ENCODE data around the gene VASH2.
"Not testable (repeated sequence)": the region's sequence is repeated elsewhere in the genome, so short reads cannot be mapped to it uniquely, and the experiment has no call there.

The VASH2 gene

DNA sequence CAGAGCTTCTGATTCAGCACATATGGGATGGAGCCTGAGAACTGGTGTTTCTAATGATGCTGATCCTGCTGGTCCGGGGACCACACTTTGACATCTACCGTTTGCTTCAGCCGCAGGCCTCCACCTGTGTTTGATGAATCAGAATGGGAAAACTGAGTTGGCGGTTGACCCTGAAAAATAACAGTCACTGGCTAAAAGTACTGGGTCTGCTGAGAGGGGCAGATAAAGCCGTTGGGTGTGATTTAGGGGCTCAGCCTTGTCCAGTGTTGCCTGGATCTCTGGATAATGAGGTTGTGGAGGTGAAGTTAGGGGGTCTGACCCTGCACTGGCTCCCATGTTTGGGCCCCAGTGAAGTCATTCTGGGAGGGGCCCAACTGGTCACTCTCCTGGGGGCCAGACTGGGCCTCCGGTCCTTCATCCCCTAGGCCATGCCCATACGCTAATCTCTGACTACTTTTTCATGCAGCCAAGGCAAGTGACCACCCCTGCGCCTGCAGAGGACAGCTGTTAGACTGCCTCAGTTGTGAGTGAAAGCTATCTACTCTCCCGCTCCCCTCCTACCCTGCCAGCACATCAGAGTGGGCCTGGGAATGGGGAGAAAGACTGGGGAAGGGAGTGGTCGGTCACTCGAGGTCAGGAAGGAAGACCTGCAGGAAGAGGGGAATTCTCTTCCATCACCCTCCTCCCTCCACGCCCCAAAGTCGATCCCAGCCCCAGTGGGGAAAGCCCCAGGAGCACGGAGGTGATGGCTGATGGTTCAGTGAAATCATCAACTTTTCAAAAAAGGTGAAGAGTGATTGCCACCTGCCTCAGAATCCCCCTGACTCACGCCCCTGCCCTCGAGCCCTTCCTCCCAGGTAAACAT is 27.7 kb downstream of the VASH2 start:
- Mint-ChIP-seq H3K36me3 (ENCODE audit: low read depth) (no peaks in the 10 kb centered on the region), H3K27me3 (ENCODE audit: low read depth) (no peaks in the 10 kb centered on the region), H3K4me3 (no peak overlapping the region), H3K9me3 (no peaks in the 10 kb centered on the region), H3K4me1 (ENCODE audit: low read depth) (peaks cover 8% of the 10 kb centered on the region), H3K27ac (no peak overlapping the region)

DNA sequence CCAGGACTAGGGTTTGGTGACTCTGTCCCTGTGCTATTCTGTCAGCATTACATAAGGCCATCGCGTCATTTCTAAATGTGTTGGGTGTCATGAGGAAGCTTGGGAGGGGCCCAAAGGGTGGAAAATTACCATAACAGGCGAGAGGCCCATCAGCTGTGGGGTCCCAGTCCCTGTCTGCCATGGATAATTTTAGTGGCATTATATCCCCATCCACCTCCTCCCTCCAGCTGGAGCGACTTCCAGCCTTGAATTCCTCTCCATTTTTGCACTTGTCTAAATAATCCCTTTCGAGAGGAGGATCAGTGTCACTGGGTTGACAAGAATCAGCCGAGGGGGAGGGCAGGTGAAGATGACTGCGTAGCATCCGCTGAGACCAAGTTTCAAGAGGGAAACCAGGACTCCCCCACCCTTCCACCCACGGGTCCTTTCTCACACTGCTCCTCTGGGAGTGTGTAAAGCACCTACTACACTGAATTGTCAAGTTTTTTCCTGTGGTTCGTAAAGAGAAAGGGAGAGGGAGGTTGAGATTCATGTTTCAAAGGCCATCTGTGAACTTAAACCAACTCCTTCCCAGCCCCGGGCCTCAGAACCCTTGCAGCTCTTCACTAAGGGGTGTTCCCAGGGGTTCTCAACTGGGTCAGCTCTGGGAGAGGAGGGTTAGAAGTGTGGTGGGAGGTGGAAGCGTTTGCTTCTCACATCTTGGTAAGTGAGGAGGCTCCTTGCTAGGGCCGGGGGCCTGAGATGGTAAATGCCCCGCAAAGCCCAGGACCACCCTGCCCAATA is 29.2 kb downstream of the VASH2 start:
- Mint-ChIP-seq H3K27ac (no peak overlapping the region), H3K27me3 (ENCODE audit: low read depth) (no peaks in the 10 kb centered on the region), H3K4me1 (ENCODE audit: low read depth) (peaks cover 10% of the 10 kb centered on the region), H3K4me3 (no peak overlapping the region), H3K9me3 (no peaks in the 10 kb centered on the region), H3K36me3 (ENCODE audit: low read depth) (no peaks in the 10 kb centered on the region)

DNA sequence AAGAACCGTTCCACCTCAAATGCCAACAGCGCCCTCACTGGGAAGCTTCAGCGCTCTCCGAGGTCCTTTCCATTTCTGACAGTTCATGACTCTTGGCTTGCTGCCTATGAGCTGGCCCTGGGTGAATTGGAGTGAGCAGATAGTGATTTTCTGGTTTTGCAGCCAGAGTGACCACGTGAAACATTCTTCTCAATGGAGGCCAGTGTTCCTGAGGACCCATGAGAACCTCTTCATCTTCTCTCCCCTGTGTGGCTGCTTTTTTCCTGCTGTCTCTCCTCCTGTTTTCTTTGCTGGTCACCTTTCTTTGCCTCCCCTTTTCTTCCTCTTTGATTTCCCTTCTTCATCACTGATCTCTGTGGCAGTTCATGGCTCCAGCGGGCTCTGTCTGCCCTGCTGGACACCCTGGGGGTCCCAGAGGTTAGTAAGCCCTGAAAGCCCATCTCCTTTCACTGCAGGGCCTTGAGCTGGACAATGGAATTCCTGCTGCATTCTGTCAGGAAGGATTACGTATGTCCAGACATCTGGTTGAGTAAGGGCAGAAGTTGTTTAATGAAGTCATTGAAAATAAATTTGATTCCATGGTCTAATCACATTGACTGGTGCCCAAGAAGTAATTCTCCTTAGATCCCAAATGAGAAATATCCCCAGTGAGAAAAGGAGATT is 29.9 kb downstream of the VASH2 start:
- peaks cover 10% of the 10 kb centered on the region for H3K4me1 Mint-ChIP-seq (ENCODE audit: low read depth)

DNA sequence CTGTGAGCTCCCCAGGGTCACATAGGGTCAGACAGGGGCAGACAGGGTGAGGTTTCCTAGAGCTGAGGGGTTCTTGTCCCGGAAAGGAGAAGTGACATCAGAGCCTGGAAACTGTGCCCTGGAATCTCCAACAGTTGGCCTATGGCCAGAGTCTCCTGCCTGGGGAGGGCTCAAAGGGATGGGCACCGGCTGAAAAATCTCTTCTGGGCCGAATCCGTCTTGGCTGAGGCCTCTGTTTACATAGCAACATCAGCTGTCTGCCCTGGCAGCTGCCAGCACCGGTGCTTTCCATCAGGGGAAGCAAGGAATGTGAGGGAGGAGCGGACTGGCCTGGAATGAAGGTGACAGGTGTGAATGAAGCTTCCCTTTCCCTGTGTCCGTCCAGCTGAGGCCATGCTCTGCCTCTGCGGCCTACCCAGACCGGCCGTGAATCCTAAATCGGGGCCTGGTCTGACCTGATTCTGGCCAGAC is 30.7 kb downstream of the VASH2 start:
- Mint-ChIP-seq H3K4me1 (ENCODE audit: low read depth) (peaks cover 10% of the 10 kb centered on the region), H3K27me3 (ENCODE audit: low read depth) (no peaks in the 10 kb centered on the region), H3K27ac (no peak overlapping the region), H3K36me3 (ENCODE audit: low read depth) (no peaks in the 10 kb centered on the region), H3K9me3 (no peaks in the 10 kb centered on the region), H3K4me3 (no peak overlapping the region)

More for the DNA sequence above, 29.9 kb downstream of the VASH2 start:
- Mint-ChIP-seq H3K27me3 (ENCODE audit: low read depth) (no peaks in the 10 kb centered on the region), H3K27ac (no peak overlapping the region), H3K4me3 (no peak overlapping the region), H3K36me3 (ENCODE audit: low read depth) (no peaks in the 10 kb centered on the region), H3K9me3 (no peaks in the 10 kb centered on the region)

GRCh38 chr1:212981571-212982328 is 31.4 kb downstream of the VASH2 start:
- no peaks in the 10 kb centered on the region for H3K27me3 Mint-ChIP-seq (ENCODE audit: low read depth)
- H3K4me3 Mint-ChIP-seq = no peak overlapping the region
- H3K36me3 Mint-ChIP-seq (ENCODE audit: low read depth) = peaks cover 1% of the 10 kb centered on the region
- H3K27ac Mint-ChIP-seq = peak overlapping the region; percentile 29
- no peaks in the 10 kb centered on the region for H3K9me3 Mint-ChIP-seq
- H3K4me1 Mint-ChIP-seq (ENCODE audit: low read depth) = peaks cover 10% of the 10 kb centered on the region

GRCh38 chr1:212982430-212983152 is 32.2 kb downstream of the VASH2 start:
- H3K4me1 Mint-ChIP-seq (ENCODE audit: low read depth) = peaks cover 10% of the 10 kb centered on the region
- H3K9me3 Mint-ChIP-seq = no peaks in the 10 kb centered on the region
- H3K27me3 Mint-ChIP-seq (ENCODE audit: low read depth) = no peaks in the 10 kb centered on the region
- H3K36me3 Mint-ChIP-seq (ENCODE audit: low read depth) = peaks cover 2% of the 10 kb centered on the region
- no peak overlapping the region for H3K4me3 Mint-ChIP-seq
- no peak overlapping the region for H3K27ac Mint-ChIP-seq

DNA sequence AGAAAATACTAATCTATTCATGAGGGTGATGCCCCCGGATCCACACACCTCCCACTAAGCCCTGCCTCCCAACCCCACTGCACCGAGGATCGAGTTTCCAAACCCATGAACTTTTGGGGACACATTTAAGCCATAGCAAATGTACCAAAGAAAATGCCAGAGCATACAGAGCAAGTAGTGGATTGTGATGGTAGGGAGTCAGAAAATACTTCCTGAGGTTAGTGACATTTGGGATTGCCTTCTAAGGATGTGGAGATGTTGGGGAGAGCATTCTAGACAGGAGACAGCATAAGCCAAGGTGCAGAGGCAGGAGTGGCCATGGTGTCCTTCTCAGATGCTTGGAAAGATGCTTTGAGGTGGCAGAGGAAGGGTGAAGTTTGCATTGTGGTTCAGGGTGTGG is 33.1 kb downstream of the VASH2 start:
- H3K4me1 Mint-ChIP-seq (ENCODE audit: low read depth) = peaks cover 10% of the 10 kb centered on the region
- H3K27ac Mint-ChIP-seq = no peak overlapping the region
- no peaks in the 10 kb centered on the region for H3K27me3 Mint-ChIP-seq (ENCODE audit: low read depth)
- peaks cover 2% of the 10 kb centered on the region for H3K36me3 Mint-ChIP-seq (ENCODE audit: low read depth)
- H3K9me3 Mint-ChIP-seq = no peaks in the 10 kb centered on the region
- H3K4me3 Mint-ChIP-seq = no peak overlapping the region

DNA sequence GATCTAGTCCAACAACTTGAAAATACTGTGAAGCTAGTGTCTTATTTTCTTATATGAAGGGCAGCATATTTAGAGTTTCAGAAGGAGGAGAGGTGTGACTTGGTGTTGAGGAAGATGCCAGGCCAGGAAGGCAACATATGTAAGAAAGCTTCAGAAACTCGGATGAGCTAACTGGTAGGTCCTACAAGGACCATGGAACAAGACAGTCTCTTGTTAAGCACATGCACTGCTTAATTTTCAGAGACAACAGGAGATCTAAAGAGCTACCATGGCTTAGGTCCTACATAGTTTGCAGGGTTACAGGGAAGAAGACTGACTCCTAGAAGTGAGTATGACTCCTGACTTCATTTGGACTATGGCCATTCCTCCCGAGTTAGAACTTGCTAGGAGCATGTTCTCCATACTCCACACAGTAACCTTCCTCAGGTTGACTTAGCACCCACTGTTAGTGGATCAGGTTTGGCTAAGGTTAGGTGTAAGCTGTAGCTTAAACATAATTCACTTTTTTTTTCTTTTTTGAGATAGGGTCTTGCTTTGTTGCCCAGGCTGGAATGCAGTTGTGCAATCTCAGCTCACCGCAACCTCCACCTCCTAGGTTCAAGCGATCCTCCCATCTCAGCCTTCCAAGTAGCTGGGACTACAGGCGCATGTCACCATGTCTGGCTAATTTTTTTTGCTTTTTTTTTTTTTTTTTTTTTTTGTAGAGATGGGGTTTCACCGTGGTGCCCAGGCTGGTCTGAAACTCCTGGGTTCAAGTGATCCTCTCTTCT is 34.4 kb downstream of the VASH2 start:
- no peak overlapping the region for H3K4me3 Mint-ChIP-seq
- peak overlapping the region; percentile 5 for H3K27ac Mint-ChIP-seq
- H3K4me1 Mint-ChIP-seq (ENCODE audit: low read depth) = peaks cover 10% of the 10 kb centered on the region
- no peaks in the 10 kb centered on the region for H3K9me3 Mint-ChIP-seq
- H3K36me3 Mint-ChIP-seq (ENCODE audit: low read depth) = peaks cover 4% of the 10 kb centered on the region
- H3K27me3 Mint-ChIP-seq (ENCODE audit: low read depth) = no peaks in the 10 kb centered on the region

DNA sequence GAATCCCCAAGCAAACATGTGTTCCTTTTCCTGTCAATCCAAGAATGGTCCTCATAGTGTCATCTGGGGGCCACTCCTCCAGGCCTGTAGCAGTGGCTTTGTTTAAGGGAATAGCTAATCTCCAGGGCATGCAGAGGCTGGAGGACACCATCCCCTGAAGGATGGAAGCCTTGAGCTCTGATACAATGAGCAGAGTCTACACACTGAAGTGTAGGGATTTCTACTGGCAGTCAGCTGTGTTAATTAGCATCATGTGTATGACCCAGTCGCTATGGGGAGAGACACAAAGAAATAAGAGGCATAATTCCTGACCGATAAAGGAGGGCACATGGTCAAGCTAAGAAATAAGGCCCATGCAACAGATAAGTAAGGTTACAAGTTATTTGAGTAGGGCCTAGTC is 36.2 kb downstream of the VASH2 start:
- no peaks in the 10 kb centered on the region for H3K9me3 Mint-ChIP-seq
- H3K27me3 Mint-ChIP-seq (ENCODE audit: low read depth) = no peaks in the 10 kb centered on the region
- H3K4me1 Mint-ChIP-seq (ENCODE audit: low read depth) = peaks cover 5% of the 10 kb centered on the region
- no peak overlapping the region for H3K27ac Mint-ChIP-seq
- H3K36me3 Mint-ChIP-seq (ENCODE audit: low read depth) = peaks cover 9% of the 10 kb centered on the region
- no peak overlapping the region for H3K4me3 Mint-ChIP-seq

GRCh38 chr1:212987702-212988322 is 37.5 kb downstream of the VASH2 start:
- Mint-ChIP-seq H3K36me3 (ENCODE audit: low read depth) (peaks cover 13% of the 10 kb centered on the region), H3K4me1 (ENCODE audit: low read depth) (peaks cover 3% of the 10 kb centered on the region), H3K9me3 (no peaks in the 10 kb centered on the region), H3K4me3 (no peak overlapping the region), H3K27me3 (ENCODE audit: low read depth) (no peaks in the 10 kb centered on the region), H3K27ac (no peak overlapping the region)

- no peaks in the 10 kb centered on the region for H3K9me3 Mint-ChIP-seq
- no peak overlapping the region for H3K27ac Mint-ChIP-seq
These were observed 39.9 kb downstream of the VASH2 start for GRCh38 chr1:212990276-212990675.

DNA sequence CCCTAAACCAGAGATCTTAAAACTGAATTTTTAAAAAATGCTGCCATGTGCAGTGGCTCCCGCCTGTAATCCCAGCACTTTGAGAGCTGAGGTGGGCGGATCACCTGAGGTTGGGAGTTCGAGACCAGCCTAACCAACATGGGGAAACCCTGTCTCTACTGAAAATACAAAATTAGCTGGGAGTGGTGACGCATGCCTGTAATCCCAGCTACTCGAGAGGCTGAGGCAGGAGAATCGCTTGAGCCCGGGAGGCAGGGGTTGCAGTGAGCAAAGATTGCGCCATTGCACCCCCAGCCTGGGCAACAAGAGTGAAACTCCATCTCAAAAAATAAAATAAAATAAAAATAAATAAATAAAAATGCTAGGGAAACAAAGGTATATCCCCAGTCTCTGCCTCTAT is 43.6 kb downstream of the VASH2 start:
- H3K9me3 Mint-ChIP-seq; H3K4me3 Mint-ChIP-seq; H3K4me1 Mint-ChIP-seq (ENCODE audit: low read depth); H3K27ac Mint-ChIP-seq; H3K27me3 Mint-ChIP-seq (ENCODE audit: low read depth): not testable (repeated sequence)
- H3K36me3 Mint-ChIP-seq (ENCODE audit: low read depth) = peaks cover 23% of the 10 kb centered on the region

More at GRCh38 chr1:212990276-212990675, 39.9 kb downstream of the VASH2 start:
- H3K4me3 Mint-ChIP-seq = no peak overlapping the region
- H3K27me3 Mint-ChIP-seq (ENCODE audit: low read depth) = no peaks in the 10 kb centered on the region
- no peaks in the 10 kb centered on the region for H3K4me1 Mint-ChIP-seq (ENCODE audit: low read depth)
- H3K36me3 Mint-ChIP-seq (ENCODE audit: low read depth) = peaks cover 16% of the 10 kb centered on the region

- Mint-ChIP-seq H3K36me3 (ENCODE audit: low read depth) (peaks cover 26% of the 10 kb centered on the region), H3K4me3 (no peak overlapping the region), H3K27ac (no peak overlapping the region), H3K27me3 (ENCODE audit: low read depth) (no peaks in the 10 kb centered on the region), H3K4me1 (ENCODE audit: low read depth) (peaks cover 2% of the 10 kb centered on the region), H3K9me3 (no peaks in the 10 kb centered on the region)
These were observed 44.6 kb downstream of the VASH2 start for GRCh38 chr1:212994926-212995325.

Measured in T-helper 1 cell treated with Interleukin-12 subunit alpha and Interleukin-12 subunit beta and Interleukin-4 antibody, amounts not matched to agents 30 μg/mL and 1 μg/mL, for 36 hours (primary cell).